ENCODE data around the gene FJX1.

The FJX1 gene

GRCh38 chr11:35598254-35599125, 19.8 kb upstream of the FJX1 start:
- no peak for TF ChIP-seq CTCF (IDR thresholded peaks at IDR 0.05; ENCODE audit: insufficient read depth, low read length, poor library complexity, severe bottlenecking)
- Histone ChIP-seq H3K36me3 (ENCODE audit: control insufficient read depth, insufficient read depth, low read length) (no peaks in the 10 kb centered on the region), H3K27me3 (replicated peaks; ENCODE audit: control insufficient read depth, insufficient read depth, low read length) (no peaks in the 10 kb centered on the region), H3K4me3 (replicated peaks; ENCODE audit: low read depth, low read length) (no peak overlapping the region)
- peak; percentile 39 for DNase-seq (ENCODE audit: extremely low read depth, insufficient read length)

- no peak for DNase-seq (ENCODE audit: extremely low read depth, insufficient read length)
- no peaks in the 10 kb centered on the region for H3K36me3 ChIP-seq (ENCODE audit: control insufficient read depth, insufficient read depth, low read length)
- H3K27me3 ChIP-seq (replicated peaks; ENCODE audit: control insufficient read depth, insufficient read depth, low read length) = no peaks in the 10 kb centered on the region
- no peak for TF ChIP-seq CTCF (IDR thresholded peaks at IDR 0.05; ENCODE audit: insufficient read depth, low read length, poor library complexity, severe bottlenecking)
- no peak overlapping the region for H3K4me3 ChIP-seq (replicated peaks; ENCODE audit: low read depth, low read length)
These were observed 17.9 kb upstream of the FJX1 start for GRCh38 chr11:35600331-35600838.

DNA sequence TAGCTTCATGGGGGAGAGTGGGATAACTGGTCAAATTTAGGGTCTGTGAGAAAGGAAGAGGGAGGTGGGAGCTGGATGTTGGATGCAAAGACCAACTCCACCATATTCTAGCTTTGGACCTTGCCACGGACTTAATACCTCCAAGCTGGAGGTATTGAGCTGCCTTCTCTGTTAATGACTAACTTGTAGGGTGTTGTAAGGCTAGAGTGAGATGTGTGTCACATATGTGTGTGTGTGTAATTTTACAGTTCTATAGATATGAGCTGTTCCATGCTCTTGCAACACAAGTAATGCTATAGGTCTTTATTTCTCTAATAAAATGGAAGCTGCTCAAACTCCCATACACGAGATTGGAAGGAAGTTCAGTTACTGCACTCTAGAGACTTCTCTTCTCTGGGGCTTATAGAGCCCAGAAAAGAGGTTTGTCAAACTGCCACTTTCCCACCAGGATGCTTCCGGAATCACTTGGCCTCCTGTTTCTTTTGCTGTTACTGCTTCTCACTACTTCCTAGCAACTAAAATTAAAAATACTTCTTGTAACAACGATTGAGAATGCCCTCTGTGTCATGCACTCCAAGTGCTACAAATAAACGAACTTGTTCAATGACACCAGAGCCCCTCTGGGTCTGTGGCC, 16.0 kb upstream of the FJX1 start:
- no peak overlapping the region for H3K4me3 ChIP-seq (replicated peaks; ENCODE audit: low read depth, low read length)
- no peak for DNase-seq (ENCODE audit: extremely low read depth, insufficient read length)
- no peak for TF ChIP-seq CTCF (IDR thresholded peaks at IDR 0.05; ENCODE audit: insufficient read depth, low read length, poor library complexity, severe bottlenecking)

DNA sequence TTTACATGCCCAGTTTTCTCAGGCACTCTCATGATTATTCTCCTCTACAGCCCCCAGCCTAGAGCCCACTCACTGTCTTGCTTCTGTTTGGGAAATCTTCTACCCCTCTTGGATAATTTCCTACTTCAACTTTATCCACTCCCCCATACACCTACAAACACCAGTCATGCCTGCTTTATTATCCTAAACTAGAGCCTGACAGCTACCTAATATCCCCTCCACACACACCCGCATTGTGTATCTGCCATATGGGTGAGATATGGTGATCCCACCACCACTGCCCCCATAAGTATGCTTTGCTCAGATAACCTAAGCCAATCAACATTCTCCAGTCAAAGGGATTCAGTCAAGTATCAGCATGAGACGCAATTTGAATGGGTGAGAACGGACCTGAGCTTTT, 15.3 kb upstream of the FJX1 start:
- no peaks in the 10 kb centered on the region for H3K27me3 ChIP-seq (replicated peaks; ENCODE audit: control insufficient read depth, insufficient read depth, low read length)
- DNase-seq (ENCODE audit: extremely low read depth, insufficient read length) = no peak
- H3K4me3 ChIP-seq (replicated peaks; ENCODE audit: low read depth, low read length) = no peak overlapping the region
- H3K36me3 ChIP-seq (ENCODE audit: control insufficient read depth, insufficient read depth, low read length) = no peaks in the 10 kb centered on the region
- no peak for TF ChIP-seq CTCF (IDR thresholded peaks at IDR 0.05; ENCODE audit: insufficient read depth, low read length, poor library complexity, severe bottlenecking)

More for the DNA sequence above, 16.0 kb upstream of the FJX1 start:
- H3K27me3 ChIP-seq (replicated peaks; ENCODE audit: control insufficient read depth, insufficient read depth, low read length) = no peaks in the 10 kb centered on the region
- H3K36me3 ChIP-seq (ENCODE audit: control insufficient read depth, insufficient read depth, low read length) = no peaks in the 10 kb centered on the region

- no peaks in the 10 kb centered on the region; the same call in 1 of the 2 replicates for H3K27me3 ChIP-seq (replicated peaks; ENCODE audit: control insufficient read depth, insufficient read depth, low read length)
- H3K36me3 ChIP-seq (ENCODE audit: control insufficient read depth, insufficient read depth, low read length) = no peaks in the 10 kb centered on the region
- DNase-seq (ENCODE audit: extremely low read depth, insufficient read length) = no peak
- no peak overlapping the region for H3K4me3 ChIP-seq (replicated peaks; ENCODE audit: low read depth, low read length)
- no peak for TF ChIP-seq CTCF (IDR thresholded peaks at IDR 0.05; ENCODE audit: insufficient read depth, low read length, poor library complexity, severe bottlenecking)
These were observed 12.6 kb upstream of the FJX1 start for GRCh38 chr11:35605706-35606105.
